Activated naive CD4-positive, alpha-beta T cell treated with Interleukin-2 at 50 U/mL for 16 hours (primary cell): ENCODE data around the gene MEF2B.

ENCODE experiments used
- DNase-seq: peaks from one replicate; pipeline ENCODE4 v3.0.0-alpha.2; 2020

The MEF2B gene

GRCh38 chr19:19096641-19097627 lies 73.1 kb downstream of the MEF2B start:
- no peak for DNase-seq

- no peak for DNase-seq
These were observed 74.4 kb downstream of the MEF2B start for GRCh38 chr19:19095691-19096090.
